GM19397 (cell line): ENCODE data around the gene SPATA9.

Experiments
- ATAC-seq: cut with Tn5 transposase; IDR thresholded peaks from one replicate; pipeline ENCODE4 v1.9.1; 2021; ENCODE audit warnings: mild to moderate bottlenecking, moderate library complexity; ENCODE audit not compliant: unreplicated experiment

SPATA9 gene, protein sequence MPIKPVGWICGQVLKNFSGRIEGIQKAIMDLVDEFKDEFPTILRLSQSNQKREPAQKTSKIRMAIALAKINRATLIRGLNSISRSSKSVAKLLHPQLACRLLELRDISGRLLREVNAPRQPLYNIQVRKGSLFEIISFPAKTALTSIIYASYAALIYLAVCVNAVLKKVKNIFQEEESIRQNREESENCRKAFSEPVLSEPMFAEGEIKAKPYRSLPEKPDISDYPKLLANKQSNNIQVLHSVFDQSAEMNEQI

DNA sequence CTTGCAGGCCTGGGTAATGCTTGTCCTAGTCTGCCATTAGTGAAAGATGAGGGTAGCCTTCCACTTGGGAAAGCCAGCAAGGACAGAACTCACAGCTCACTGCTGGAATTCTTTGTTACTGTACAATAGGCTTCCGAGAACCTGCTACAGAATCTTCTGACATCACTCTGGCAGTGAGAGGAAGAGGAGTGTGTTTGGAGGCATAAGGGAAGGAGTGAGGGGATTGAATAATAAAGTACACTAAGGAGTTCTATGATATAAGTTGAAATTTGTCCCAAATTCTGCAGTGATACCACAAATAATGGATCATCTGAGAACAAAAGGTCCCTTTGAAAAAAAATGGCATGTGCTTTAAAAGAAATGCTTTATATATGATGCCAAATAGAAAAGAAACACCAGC is at the start of gene SPATA9:
Gene SPATA9 (minus strand): TSS at position 101 of the 400 bp plus-strand sequence. CDS start 137 bp downstream, outside the sequence.
- no peak for ATAC-seq

DNA sequence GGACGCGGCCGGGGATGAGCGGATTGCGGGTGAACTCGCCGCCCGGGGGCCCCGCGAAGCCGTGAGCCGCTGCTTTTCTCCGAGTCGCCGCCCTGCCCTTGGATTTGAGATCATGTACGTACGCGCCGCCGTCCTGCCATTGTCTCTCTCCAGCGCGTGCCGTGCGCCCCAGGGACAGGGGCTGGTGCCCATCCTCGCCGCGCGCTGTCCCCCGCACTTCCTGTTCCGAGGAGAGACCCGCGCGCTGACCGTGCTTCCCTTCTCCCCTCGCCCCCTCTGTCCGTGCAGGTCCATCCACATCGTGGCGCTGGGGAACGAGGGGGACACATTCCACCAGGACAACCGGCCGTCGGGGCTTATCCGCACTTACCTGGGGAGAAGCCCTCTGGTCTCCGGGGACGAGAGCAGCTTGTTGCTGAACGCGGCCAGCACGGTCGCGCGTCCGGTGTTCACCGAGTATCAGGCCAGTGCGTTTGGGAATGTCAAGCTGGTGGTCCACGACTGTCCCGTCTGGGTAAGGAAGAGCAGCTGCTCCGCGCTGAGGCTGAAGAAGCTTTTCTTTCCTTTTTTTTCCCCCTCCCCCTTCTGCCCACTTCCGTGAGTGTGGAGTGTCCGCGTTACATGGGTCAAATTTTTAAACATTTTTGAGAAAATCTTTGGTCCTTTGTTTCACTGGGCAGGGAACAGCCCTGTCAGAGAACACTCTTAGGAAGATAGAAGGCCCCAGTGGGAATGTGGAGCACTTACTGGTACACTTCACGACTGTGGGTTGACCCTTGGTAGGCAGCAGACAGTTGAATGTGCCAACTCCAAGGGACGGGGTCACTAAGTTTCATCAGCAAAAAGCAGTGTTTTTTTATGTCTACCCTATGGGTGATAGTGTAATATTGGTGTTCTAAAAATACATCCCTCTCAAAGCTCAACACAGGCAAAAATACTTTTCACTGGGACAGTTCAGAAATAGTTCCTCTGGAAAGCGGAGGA is 49.1 kb upstream of the SPATA9 start:
- ATAC-seq: peak; percentile 33

DNA sequence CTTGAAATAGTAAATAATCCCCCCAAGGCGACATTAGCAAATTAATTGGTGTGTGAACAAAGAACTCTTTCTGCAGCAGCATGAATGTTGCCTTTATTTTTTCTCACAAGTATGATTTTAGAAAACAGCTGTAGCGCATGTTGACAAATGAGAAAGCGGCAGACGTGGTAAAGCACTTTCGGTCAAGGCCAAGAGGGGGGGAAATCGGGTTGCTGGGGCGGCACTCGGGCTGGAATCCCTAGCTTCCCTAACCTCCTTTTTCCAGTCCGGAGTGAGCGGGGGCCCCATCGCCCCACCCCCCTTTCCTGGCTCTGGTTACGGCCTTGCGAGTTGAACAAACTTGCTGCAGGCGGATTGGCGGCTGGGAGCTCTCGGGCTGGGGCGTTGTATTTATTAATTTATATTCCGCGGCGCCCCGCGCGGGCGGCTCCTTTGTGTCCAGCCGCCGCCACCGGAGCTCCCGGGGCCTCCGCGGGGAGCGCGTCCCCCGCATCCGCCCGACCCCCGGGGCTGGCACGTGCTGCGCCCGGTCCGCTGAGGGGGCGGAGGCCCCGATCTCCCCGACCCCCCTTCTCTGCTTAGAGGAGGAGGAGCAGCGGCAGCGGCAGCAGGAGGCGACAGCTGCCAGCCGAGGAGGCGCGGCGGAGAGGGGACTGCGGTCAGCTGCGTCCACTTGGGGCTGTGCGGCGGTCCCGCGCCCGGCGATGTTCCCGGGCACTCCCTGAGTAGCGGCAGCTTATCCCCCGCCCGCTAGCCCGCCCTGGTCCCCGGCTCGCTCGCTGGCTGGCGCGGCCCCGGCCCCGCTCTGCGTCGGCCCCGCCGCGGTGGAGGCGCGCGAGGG is 48.2 kb upstream of the SPATA9 start, which contains the start of gene RHOBTB3:
Gene RHOBTB3 (plus strand): TSS at position 607 of the 841 bp plus-strand sequence. CDS start 347 bp downstream, outside the sequence.
- peak; percentile 50 for ATAC-seq

DNA sequence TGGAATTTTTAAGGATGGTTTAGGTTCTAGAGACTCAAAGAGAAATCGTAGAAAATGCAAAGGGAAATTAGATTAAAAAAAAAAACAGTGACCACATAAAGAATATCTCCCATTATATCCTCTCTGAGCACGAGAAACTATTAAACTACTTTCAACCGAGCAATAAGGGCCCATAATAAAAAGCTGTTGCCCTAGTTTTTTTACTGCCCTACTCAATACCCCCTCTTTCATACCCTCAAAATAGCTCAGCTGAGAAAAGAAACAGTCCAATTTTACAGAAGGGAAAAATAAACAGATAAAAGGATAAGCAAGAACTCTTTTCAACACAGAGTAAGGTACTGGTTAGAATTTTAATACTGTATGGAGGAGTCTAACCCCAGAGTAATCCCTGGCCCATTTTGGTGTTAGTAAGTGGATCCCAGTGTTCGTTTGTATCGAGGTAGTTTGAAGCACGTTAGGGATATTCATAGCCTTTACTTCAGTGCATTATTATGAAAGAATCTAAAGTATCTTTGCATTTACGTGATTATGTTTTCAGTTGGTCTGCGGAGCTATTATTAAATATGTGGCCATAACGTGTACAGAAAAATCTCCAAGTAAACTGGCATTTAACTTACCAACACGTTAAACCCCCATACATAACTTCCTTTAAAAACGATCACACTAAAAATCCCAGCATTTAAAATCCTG is 47.4 kb upstream of the SPATA9 start:
- ATAC-seq: no peak

DNA sequence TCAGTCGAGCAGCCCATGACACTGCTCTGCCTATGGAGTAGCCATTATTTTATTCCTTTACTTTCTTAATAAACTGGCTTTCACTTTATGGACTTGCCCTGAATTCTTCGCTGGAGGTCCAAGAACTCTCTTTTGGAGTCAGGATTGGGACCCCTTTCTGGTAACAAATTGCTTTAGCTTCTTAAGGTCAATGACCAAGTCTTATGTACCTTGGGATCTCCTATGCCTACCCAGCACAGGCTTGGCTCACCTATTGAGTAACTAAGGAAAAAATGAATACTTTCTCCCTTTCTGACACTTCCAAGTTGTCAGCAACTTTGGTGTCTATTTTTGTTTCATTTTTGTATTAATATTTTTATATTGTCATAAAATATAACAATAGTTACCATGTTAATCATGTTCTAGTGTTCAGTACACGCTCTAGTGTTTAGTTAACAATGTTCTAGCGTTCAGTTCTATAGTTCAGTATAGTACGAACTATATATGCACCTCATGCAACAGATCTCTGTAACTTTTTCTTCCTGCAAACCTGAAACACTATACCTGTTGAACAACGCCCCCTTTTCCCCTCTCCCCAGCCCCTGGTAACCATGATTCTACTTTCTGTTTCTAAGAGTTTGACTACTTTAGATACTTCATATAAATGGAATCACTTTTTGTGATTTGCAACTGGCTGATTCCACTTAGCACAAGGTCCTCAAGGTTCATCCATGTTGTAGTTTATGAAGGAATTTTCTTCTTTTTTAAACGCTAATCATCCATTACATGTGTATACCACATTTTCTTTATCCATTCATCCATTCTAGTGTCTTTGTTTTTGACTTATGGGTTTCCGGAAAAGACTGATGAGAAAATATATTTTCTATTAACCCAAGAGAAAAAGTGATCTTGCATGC is 46.6 kb upstream of the SPATA9 start:
- ATAC-seq: no peak

DNA sequence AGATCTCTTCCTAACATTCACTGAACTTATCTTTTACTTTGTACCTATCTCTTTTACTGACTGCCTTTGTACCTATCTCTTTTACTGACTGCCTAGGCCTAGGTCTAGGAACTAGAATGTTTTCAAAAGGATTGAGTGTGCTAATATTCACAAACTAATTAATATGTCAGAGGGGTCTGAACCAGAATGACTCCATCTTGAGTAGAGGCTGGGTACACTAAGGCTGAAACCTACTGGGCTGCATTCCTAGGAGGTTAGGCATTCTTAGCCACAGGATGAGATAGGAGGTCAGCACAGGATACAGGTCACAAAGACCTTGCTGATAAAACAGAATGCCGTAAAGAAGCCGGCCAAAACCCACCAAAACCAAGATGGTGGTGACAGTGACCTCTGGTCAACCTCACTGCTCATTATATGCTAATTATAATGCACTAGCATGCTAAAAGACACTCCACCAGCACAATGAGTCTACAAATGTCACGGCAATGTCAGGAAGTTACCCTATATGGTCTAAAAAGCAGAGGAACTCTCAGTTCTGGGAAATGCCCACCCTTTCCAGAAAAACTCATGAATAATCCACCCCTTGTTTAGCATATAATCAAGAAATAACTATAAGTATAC is 45.8 kb upstream of the SPATA9 start:
- no peak for ATAC-seq

DNA sequence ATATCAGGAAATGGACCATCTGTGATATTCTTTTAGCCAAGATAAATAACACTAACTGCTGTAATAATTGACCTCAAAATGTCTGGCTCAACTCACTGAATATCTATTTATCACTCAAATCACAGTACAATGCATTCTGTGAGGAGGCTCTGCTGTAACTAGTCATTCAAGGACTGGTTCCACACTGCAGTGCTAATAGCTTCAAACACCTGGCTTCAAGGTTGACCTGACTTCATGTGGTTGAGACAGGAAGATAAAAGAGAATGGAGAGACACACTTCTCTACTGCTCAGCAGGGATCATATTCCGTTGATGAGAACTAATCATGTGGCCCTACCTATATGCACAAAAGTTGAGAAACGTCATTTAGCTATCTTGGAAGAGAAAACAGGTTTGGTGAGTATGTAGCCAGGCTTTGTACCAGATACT is 45.0 kb upstream of the SPATA9 start:
- ATAC-seq: peak; percentile 26

DNA sequence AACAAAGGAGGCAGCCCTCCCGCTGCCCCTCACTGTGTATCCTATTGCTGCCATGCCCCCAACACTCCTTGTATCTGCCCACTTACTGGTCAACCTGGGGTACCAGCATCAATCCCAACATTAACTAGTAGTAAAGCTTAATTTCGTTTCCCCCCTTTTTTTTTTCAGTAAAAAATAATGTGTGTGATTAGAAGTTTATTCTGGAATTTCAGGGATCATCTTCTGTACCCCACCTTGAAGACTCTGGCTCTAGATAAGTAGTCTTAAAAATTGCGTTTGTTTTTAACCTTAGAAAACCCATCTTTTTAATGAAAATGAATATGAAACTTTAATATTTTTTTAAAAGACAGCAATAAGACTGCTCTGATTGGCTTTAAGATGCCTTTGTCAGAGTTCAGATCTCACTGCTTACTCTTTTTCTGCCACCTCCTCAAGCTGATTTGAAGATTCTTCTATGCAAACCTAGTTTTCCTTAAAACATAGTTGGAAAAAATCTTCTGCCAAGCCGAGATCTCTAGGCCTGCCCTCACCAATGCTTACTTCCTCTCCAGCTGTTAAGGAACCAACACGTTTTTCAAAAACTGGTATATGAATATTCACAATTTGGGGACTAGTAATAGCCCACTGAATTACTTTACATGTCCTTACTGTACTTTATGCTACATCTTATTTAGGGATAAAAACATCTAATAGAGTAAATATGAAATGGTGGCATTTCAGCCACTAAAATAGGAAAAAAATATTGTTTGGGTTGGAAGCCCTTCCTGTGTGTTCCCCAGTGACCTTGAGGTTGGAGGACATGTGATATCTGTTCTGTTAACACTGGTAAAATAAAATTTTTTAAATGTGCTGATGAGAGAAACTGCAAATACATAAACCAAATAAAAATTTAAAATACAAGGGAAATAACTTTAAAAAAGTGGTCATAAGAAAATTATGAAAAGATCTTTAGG is 44.3 kb upstream of the SPATA9 start:
- no peak for ATAC-seq

DNA sequence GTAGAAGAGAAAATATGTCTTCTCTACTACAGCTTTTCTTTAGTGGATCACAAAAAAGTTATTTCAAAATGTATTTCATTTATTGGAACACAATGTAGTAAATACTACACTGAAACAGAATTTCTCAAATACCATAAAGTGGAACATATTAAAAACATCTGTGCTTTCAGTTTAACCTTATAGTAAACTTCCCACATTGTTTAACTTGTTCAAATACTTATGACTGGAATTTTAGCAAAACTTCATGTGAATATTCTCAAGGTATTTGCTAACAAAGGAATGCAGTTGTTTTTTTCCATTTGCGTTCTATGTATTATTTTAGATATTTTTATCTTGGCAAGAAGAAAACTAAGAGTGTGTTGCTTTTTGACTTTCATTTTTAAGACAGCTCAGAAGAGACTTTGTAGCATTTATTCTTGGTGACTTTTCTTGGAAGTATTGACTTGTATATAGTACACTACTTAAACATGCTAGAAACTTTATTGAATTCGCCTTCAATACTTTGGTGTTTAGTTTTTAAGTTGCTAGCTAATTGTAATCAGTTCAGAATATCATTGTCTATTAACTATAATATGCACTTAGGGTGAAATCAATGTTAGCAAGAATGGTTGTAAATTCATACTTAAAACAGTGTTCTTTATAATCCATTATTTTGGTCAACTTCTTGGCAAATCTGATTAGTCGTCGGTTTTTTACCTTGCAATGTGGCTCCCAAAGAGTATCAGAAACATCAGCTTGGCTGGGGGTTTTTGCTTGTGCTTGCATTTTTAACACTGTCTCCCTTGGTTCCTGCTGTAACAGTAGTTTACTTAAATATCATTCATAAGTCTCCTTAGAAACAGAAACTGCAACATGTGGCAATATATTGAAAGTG is 43.4 kb upstream of the SPATA9 start:
- no peak for ATAC-seq

DNA sequence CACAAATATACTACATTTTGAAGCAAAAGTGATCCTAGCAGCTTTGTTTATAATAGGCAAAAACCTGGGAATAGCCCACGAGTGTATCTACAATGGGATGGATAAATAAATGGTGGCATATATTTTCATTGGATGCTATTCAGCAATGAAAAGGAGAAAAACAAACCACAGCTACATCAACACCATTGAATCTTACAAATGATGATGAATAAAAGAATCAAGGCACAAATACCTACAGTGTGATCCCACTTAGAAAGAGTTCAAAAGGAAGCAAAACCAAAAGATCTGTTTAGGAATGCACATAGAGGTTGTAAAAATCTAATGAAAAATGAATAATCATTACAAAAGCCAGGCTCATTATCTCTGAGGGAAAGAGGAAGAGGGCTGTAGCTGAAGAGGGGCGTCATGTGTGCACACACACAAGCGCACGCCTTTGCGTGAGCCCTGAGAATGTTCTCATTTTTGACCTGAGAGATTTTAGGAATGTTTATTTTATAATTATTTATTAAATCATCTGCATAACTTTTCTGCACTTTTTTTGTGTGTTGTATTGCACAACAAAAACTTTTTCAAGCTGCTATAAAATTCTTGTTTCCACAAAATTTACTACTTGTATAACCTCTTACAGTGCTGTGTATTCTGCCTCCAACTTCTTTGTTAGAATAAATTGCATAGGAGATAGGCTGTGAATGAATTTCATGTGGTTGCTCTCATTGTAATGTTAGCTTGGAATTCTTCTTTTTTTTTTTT is 42.5 kb upstream of the SPATA9 start:
- ATAC-seq: no peak

DNA sequence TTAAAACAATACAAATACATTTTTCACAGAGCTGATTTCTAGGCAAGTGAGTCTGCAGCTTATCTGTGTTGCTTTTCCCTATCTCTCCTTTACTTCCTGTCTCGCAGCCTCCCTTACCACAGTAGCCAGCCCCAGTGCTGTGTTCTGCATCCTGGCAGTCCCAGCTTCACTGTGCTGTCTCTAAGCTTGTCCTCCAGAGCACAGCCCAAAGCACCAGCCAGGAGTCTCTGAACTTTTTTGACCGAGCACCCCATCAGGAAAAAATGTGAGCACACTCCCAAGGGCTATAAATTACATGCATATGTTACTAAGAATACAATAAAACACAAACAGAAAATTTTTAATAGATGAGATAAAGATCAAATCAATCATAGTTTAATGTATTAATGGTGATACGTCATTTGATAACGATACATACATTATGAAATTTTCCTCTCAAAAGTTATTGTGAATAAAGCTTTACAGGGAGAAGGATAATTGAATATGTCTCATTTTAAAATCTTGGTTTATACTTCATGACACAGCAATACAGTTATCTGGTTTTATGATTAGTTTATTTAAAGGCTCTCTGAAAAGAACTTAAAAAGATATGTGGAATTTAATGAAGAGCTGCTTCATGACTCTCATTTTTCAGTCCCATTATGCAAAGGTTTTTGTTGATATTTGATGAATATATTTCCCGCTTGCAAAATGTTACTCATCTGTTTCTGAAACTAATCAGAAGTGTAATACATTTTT is 41.0 kb upstream of the SPATA9 start:
- ATAC-seq: no peak

DNA sequence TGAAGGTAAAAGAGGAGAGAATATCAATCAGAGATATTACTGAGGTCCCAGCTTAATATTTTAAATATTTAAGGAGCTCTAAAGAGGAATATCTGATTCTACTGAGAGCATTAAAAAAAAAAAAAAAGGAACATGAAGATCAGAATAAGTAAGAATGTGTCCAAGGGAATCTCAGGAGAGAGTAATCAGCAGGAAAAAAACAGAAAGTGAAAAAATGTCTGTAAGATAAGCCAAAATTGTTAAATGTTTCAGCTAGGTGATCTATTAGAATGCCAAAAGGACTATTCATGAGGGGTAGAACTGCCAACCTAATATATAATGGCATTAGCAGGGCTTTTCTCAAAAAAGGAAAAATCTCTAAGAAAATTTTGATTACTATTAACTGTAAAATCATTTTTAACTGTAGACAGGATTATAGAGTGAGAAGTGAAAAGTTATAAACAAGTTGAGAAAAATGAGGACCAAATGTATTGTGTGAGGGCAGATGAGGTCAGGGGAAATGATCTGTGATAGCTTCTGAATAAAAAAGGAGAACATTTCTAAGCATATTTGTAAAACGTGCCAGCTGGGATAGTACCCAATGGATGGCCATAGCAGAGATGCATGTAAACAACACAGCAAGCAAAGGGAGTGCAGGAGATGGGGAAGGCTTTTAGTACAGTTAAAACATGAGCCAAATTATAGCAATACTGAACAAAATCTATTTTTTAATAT is 38.9 kb upstream of the SPATA9 start:
- no peak for ATAC-seq

DNA sequence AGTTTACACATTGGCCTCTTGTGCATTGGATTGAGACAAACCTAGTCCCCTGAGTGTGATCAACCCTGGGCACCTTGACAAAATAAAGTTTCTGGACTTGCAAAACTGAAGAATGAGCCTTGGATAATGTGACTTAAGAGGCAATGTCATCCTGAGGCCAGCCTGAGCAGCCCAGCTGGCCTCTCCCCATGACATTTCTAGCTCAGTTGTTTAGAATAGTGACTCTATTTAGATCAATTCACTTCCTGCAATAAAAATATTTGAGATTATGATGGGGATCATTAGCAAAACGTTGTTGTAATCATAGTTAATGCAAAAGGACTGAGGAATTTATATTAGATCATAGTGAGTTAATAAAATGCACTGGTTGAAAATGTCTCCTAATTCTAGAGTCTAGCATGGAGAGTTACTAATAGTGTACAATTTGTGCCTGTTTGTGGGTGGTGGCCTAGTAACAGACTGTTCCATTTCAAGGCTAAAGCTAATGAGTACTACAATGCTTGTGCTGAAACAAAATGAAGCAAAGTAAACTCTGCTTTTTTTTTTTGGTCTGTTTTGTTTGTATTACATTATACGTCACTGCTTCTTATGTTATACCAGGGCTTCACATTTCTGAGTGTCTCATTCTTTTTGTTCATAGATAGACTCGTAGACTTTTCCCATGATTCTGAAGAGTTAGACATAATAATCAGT is 37.4 kb upstream of the SPATA9 start:
- ATAC-seq: no peak

DNA sequence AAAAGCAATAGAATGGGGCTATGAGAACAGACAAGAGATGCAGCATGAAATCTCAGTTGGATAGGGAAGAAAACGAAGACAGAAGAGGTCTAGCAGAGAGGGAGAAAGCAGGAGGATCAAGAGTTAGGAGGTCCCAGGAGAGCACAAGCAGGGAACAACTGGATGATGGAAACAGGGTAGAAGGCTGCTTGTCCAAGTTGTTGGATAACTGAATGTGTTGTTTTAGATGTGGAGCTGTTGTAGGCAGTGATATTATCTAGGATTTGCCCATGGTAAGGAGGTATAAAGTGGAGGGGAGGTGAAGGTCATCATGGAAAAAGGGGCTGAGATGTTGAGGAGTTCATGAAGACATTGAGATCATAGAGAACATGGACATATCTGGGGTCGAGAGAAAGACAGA is 35.9 kb upstream of the SPATA9 start:
- ATAC-seq: no peak
